ENCODE data around the gene H19. TPM values are rescaled to one million over a fixed set of nuclear protein-coding genes. Genes with fewer than 3 reads are reported as not detected.

The H19 gene
- total and polyA plus RNA-seq, 2 of the 8 experiments (the other 6 are each of a cell fraction or from before 2014, with no cell fraction given), result 5.2 to 10.0 TPM

- TF ChIP-seq TCF12 (IDR thresholded peaks at IDR 0.05; ENCODE audit: low read depth, low read length), result no peak
- TF ChIP-seq POU5F1 (IDR thresholded peaks at IDR 0.05; ENCODE audit: low read depth, low read length), result no peak
- no peak for TF ChIP-seq CREB1 (IDR thresholded peaks at IDR 0.05)
- TF ChIP-seq SRF (IDR thresholded peaks at IDR 0.05; ENCODE audit: low read depth, low read length), result no peak
- TF ChIP-seq GTF2F1 (IDR thresholded peaks at IDR 0.05; ENCODE audit: borderline replicate concordance, low read depth, low read length), result no peak
- no peak for TF ChIP-seq HDAC6 (IDR thresholded peaks at IDR 0.05; ENCODE audit: low read depth, low read length)
- no peak for TF ChIP-seq PHF8 (conservative IDR thresholded peaks at IDR 0.05; ENCODE audit: low read depth, low read length)
- TF ChIP-seq ZNF274 (IDR thresholded peaks at IDR 0.05; ENCODE audit: borderline replicate concordance, extremely low read depth, low read length), result no peak
Observed at GRCh38 chr11:1953489-1954266, 44.0 kb downstream of the H19 start (continued).
